Transverse colon (tissue), 4 donors: Measurements from ENCODE around the gene ARL6IP4.

Experiments
- CTCF ChIP-seq, 5 experiments: fragments of 200-600 bp in 3 of 5; fragments of 450-650 bp in 2 of 5; sonication (generic) in 3 of 5; IDR thresholded peaks; 1 replicate in 2 of 5; 2 replicates in 3 of 5; pipeline ENCODE4 v1.5.1; 2016 to 2017; ENCODE audit warnings: antibody characterized with exemption in 5 of 5, inconsistent platforms in 3 of 5, mild to moderate bottlenecking in 2 of 5, moderate library complexity in 1 of 5
- EP300 ChIP-seq: sonication (generic); formaldehyde crosslinking; IDR thresholded peaks from one replicate; pipeline ENCODE4 v1.6.1; 2017; ENCODE audit warnings: antibody characterized with exemption, low read depth
- POLR2A ChIP-seq: fragments of 450-650 bp; IDR thresholded peaks from one replicate; pipeline ENCODE4 v1.6.1; 2016; ENCODE audit warnings: antibody characterized with exemption, mild to moderate bottlenecking, moderate library complexity
- POLR2AphosphoS5 ChIP-seq, 3 donors: sonication (generic); formaldehyde crosslinking; IDR thresholded peaks; one replicate each; pipeline ENCODE4 v1.6.1; 2016; ENCODE audit warnings: antibody characterized with exemption in 3 of 3

GRCh38 chr12:122999986-123000420 is 19.5 kb downstream of the ARL6IP4 start:
- TF ChIP-seq CTCF (IDR thresholded peaks at IDR 0.05), result no peak
- TF ChIP-seq POLR2A, result no peak
- TF ChIP-seq EP300, result no peak
- TF ChIP-seq POLR2AphosphoS5 (IDR thresholded peaks at IDR 0.05), result no peak
